ENCODE data around the gene TRPM5.

TRPM5 gene

DNA sequence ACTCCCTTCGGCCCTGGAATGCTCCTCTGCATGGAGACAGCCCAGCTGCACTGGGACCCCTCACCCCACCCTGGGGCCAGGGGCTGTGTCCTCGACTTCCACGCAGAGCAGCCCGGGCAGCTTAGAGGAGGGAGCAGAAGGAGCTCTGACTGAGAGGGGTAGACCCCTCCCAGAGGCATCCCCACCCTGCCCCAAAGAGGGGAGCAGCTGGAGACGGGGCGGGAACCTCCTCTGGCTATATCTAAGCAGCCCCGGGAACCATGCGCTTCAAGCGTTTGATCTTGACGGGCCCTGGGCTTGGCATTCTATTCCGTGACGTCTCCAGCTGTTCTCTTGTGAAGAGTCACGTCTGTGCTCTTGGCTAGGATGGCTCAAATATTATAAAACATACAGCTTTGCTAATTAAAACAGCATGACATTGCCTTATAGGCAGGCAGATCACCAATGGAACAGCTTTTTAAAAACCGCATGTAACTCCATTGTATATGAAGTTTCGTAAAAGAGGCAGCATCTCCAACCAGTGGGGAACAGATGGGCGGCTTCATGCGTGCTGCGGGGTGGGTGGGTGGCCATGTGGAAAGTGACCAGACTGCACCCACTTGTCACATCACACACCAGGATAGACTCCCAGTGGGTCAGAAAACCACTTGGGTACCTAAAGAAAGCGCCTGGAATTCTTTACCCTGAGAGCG, 8.2 kb upstream of the TRPM5 start:
- no peak for DNase-seq (ENCODE audit: low read depth)

DNA sequence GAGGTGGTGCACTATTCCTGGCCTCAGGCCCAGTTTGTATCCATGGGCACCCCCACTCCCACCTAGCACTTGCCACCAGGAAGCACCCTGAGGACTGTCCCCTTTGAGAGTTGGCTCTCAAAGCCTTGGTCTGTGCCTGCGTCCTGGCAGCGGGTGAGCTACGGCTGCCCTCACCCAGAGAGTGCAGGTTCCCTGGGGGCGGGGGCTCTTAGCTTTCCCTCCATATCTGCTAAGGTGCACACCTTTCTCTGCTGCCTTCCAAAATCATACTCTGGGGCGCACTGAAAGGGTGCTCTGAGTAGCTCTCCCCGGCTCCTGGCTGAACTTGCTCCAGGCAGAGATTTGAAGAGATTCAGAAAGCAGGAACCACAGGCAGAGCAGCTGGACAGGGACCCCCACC, 7.6 kb upstream of the TRPM5 start:
- no peak for DNase-seq (ENCODE audit: low read depth)

DNA sequence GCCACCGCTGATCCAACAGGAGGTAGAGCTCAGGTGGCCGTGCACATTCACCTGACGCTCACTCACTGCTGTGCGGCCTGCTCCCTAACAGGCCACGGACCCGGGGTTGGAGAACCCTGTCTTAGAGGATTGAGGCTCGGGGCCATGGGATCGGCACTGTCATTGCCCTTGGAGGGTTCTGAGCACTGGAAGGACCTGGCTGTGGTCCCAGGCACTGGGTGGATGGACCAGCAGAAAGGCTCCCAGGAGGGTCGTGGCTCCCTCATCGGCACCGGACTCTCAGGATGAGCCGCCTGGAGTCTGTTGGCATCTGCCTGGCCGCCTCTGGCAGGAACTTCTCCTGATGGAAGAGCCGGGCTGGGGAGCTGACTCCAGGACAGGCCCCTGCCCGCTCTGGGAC, 7.0 kb upstream of the TRPM5 start:
- DNase-seq (ENCODE audit: low read depth) = no peak

DNA sequence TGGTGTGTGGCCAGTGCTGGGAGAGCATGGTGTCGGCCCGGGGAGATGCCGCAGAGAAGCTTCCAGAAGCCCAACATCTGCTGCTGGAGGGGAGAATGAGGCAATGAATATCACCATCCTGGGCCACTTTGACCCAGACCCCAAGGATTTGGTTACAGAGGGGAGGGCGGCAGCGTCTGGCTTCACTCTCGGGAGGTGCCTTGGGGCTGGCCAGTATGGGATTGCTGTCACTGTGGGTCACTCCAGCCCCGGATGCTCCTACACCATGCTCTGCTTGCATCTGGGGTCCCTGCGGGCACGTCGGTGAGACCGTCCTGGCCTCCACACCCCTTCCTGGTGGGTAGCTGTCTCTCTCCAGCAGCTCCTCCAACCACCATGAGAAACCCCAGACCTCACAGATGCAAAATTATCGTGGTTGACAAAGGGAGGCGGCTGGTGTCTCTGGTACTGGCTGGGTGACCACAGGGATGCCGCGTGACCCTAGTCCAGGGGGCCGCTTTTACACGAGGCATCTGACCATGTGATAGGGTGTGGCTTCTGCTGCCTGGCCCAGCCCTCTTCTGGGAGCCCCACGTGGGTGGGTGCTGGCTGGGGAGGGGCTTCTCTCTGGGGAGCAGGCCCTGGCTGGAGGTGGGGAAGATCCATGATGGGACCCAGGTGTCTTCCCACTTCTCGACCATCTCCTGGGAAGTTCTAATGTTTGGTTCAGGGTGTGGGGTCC, 6.2 kb upstream of the TRPM5 start:
- no peak for DNase-seq (ENCODE audit: low read depth)

DNA sequence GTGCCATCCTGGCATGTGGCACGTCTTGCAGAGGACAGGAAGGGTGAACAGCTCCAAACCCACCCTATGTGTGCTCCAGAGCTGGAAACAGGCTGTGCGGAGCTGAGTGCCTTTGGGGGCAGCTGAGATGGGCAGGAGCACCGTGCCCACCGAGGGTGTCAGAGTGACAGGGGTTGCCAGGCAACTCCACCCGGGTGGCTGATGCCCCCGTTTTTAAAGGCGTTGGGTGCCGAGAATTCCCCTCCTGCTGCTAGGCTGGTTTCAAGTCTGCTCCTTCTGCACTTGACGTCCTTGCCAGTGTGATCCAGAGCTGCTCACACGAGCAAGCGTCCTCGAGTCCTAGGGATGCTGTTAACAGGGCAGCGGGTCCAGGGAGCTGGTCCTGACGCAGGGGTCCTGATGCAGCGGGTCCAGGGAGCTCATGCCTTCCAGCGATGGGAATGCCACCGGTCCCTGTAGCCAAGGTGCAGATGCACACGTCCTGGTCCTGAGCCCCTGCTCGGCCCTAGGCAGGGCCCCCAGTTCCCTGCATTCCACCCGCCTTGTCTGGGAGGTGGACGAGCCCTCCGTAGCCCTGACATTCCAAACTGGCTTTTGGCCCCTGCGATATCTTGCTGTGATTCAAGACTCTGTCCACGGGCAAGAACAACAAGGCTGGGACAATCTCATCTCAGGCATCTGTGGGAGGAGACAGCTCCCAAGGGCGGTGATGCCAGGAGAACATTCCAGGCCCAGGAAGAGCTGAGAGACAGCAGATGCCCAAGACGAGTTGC, 5.4 kb upstream of the TRPM5 start:
- no peak for DNase-seq (ENCODE audit: low read depth)

- no peak for DNase-seq (ENCODE audit: low read depth)
Observed at GRCh38 chr11:2448661-2449547, 4.6 kb upstream of the TRPM5 start.

DNA sequence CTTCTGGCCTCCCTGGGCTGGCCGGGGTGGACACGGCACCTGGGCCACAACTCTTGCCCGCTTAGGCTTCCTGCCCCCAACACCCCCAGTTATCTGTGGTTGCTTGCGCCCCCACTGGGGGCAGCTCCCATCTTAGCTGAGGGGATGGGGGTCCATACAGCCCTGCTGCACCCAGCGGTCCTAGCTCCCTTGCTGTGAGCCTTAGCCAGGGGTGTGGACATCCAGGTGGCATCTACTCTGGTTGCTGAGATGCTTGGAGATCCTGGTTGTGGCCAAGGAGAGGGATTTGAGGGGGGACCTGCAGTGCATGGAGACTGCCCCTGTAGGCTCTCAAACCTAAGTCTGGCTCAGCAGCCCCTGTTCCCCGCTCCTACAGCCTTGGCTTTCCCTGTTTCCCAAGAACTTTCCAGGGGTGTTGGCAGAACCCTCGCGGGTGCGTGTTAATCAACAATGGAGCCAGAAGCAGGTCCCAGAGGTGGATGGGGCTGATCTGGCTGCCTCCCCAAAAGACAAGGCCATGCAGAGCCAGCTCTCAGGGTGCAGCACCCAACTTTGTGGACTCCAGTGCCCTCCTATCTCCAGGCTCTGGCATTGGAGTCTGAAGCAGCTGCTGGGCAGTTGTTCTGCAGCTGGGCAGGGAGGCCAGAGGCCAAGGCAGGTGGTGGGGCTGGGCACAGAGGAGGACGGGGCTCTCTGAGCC, 3.8 kb upstream of the TRPM5 start:
- no peak for DNase-seq (ENCODE audit: low read depth)

DNA sequence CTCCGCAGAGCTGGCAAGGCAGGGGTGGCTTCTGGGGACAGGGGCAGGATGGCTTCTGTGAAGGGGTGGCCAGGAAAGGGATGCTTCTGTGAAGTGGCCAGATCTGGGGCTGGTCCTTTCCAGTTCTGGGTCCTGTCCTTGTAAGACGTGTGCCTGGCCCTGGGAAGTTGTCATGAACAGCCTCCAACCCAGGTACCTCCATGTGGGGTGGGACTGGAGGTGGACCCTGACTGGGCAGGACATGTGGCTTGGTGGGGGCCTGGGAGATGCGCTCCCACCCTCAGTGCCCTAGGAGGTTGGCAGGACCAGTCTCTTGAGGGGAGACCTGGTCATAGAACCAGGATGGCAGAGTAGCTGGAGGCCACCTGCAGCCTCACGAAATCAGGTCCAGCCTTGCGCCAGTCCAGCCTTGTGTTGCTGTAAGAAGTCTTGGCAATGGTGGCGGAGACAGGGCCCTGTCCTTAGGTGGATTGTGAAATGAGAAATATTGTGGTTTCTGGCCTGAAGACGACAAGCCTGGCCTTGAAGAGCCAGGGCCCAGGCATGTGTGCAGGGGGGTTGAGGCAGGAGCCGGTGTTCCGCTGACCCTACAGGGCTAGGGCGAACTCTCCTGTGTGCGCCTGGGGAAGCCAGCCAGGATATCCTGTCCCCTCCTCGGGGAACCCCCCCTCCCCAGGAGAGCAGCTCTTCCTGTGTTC, 3.1 kb upstream of the TRPM5 start:
- DNase-seq (ENCODE audit: low read depth) = no peak

DNA sequence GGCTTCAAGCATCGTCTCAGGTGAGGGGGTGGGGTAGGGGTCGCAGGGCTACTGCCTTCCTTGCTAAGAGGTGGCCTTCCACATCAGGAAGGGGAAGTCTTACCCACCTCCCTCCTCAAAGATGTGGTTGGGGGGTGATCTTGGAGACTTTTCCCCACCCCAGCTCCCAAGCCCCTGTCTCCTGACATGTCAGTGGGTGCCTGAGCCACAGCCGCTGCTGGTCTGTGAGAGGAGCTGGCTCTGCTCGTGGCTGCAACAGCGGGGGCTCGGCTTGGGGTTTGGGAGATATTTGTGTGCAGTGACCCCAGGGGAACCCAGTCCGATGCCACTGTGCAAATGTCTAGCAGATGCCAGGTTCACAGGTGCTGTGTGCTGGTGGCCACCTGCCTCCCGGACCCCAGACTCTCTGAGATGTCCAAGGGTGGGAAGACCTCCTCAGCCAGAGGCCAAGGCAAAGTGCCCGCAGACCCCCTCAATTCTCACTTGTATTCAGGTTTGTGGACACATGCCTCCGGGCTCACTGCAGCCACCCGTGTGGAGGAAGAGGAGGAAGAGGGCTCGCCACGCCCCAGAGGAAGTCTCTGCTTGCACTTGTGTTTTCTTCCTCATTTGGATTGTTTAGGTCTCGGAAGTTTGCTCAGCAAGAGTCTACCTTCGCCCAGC, 2.4 kb upstream of the TRPM5 start:
- DNase-seq (ENCODE audit: low read depth) = no peak

- DNase-seq (ENCODE audit: low read depth) = no peak
Observed at GRCh38 chr11:2445746-2446551, 1.6 kb upstream of the TRPM5 start.

GRCh38 chr11:2444821-2445745, 769 bp upstream of the TRPM5 start, which contains the start of gene KCNQ1:
TSS of gene KCNQ1 (plus strand) at chr11:2445008. CDS start at chr11:2445099, 91 bp downstream.
- DNase-seq (ENCODE audit: low read depth) = peak; percentile 34

- no peak for DNase-seq (ENCODE audit: low read depth)
Observed at GRCh38 chr11:2443406-2443805, 908 bp downstream of the TRPM5 start.

GRCh38 chr11:2442589-2442988, 1.7 kb downstream of the TRPM5 start:
- no peak for DNase-seq (ENCODE audit: low read depth)

DNA sequence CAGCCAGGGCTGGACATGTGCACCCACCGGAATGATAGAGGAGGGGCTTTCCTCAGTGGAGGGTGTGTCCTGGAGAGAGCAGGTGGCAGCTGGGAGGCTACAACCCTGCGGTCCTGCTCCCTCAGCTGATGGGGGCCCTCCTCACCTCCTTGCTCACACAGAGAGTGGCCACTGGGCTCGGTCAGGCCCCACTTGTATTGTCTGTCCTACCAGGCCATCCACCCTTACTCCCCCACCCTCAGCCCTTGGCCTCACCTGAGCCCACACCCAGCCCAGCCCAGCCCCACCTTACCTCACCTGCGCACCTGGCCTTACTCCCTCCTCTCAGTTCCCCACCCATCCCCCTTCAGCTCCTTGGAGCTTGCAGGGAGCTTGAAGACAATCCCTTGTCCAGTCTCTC, 3.1 kb downstream of the TRPM5 start:
- no peak for DNase-seq (ENCODE audit: low read depth)

GRCh38 chr11:2440646-2441045, 3.7 kb downstream of the TRPM5 start:
- no peak for DNase-seq (ENCODE audit: low read depth)

DNA sequence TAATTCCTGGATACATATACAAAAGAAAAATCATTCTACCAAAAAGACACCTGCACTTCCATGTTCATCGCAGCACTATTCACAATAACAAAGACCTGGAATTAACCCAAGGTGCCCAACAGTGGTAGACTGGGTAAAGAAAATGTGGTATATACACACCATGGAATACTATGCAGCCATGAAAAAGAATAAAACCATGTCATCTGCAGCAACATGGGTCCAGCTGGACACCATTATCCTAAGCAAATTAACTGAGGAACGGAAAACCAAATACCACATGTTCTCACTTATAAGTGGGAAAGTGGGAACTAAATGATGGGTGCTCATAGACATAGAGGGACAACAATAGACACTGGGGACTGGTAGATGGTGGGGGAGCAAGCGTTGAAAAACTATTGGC, 4.5 kb downstream of the TRPM5 start:
- DNase-seq (ENCODE audit: low read depth) = no peak

DNA sequence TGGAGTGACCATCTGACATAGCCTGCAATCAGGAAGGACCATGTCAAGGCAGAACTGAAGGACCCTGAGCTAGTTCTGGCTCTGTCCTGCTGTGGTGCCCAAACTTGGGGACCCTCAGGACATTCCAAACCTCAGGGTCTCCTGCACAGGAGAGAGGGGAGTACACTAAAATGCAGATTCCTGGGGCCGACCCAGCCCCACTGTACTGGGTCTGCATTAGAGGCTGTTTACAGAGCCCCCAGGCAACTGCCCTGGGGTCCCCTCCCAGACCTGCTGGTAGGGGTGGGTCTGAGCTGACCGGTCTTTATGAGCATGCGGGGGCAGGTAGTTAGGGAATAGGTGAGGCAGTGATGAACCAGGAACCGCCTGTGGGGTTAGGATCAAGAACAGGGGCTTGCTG, 6.8 kb downstream of the TRPM5 start:
- no peak for DNase-seq (ENCODE audit: low read depth)

DNA sequence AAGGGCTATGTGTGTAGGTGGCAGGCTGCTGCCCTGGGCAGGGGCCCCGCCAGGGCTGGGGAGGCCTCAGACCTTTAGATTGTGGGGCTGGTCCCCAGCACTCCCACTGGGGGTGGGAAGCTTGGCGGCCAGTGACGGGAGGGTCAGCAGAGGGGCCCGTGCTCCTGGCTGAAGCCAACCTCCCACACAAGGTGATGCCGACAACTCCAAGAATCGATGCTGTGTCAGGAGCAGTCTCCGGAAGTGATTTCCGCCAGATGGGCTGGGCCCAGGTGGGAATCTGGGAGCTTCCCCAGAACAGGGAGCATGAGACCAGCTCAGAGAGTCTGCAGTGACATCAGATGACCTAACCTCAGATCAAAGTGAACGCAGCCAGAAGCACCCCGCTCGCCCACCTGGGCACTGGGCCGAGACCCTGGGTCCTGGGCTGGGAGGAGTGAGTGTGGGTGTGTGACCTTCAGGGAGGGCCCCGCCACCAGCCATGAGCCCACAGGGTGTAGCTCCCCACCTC, 7.7 kb downstream of the TRPM5 start:
- no peak for DNase-seq (ENCODE audit: low read depth)
